Tibial nerve (tissue), 4 donors: Measurements from ENCODE around the gene ANGPTL7. TPM values are rescaled to one million over a fixed set of nuclear protein-coding genes. Genes with fewer than 3 reads are reported as not detected.
A peak's percentile ranks its signal among the peaks of the same experiment; 100 is the strongest.

ENCODE experiments used
- DNase-seq, 2 donors: peaks; one replicate each; pipeline ENCODE4 v3.0.0-alpha.2; 2019; ENCODE audit warnings: low spot score in 2 of 2
- H3K27ac ChIP-seq, 4 donors: fragments of 200-600 bp; sonication (generic) in 3 of 4; one replicate each; pipeline ENCODE4 v1.5.1; 2017 to 2019; ENCODE audit warnings: mild to moderate bottlenecking in 1 of 4
- H3K27me3 ChIP-seq, 2 donors: fragments of 200-600 bp; sonication (generic) in 1 of 2; one replicate each; pipeline versions ENCODE4 v1.5.1 to v1.6.0; 2017 to 2019
- H3K36me3 ChIP-seq, 3 donors: fragments of 200-600 bp; sonication (generic); one replicate each; pipeline ENCODE4 v1.5.1; 2018 to 2019
- H3K4me1 ChIP-seq, 4 donors: fragments of 200-600 bp; sonication (generic) in 3 of 4; one replicate each; pipeline ENCODE4 v1.5.1; 2017 to 2019
- H3K4me3 ChIP-seq, 4 donors: fragments of 200-600 bp; sonication (generic) in 3 of 4; one replicate each; pipeline ENCODE4 v1.5.1; 2017 to 2019; ENCODE audit warnings: mild to moderate bottlenecking in 1 of 4, moderate library complexity in 1 of 4
- H3K9me3 ChIP-seq, 4 donors: fragments of 200-600 bp; sonication (generic) in 3 of 4; one replicate each; pipeline ENCODE4 v1.5.1; 2017 to 2019
- CTCF ChIP-seq, 5 experiments: fragments of 200-600 bp in 3 of 5; fragments of 450-650 bp in 2 of 5; sonication (generic) in 3 of 5; IDR thresholded peaks; one replicate each; pipeline ENCODE4 v1.5.1; 2016 to 2019; ENCODE audit warnings: antibody characterized with exemption in 5 of 5, mild to moderate bottlenecking in 3 of 5, moderate library complexity in 2 of 5
- EP300 ChIP-seq, 2 donors: sonication (generic); formaldehyde crosslinking; IDR thresholded peaks; one replicate each; pipeline ENCODE4 v1.6.1; 2017; ENCODE audit warnings: antibody characterized with exemption in 2 of 2, mild to moderate bottlenecking in 1 of 2
- POLR2A ChIP-seq, 2 donors: fragments of 450-650 bp; IDR thresholded peaks; one replicate each; pipeline ENCODE4 v1.6.1; 2017; ENCODE audit warnings: antibody characterized with exemption in 2 of 2, mild to moderate bottlenecking in 2 of 2, moderate library complexity in 2 of 2
- WGBS, 2 donors: methylation state at CpG; one replicate each; pipeline ENCODE4 v1.1.5; 2018; 5-methylcytosine and 5-hydroxymethylcytosine counted together
- total RNA-seq, 4 donors: library from RNA; depleted of rRNA; stranded (reverse); fragments of >200 nt; gene quantifications; one replicate each; pipeline ENCODE4 v1.1.0, GENCODE V29; 2016

Gene ANGPTL7
- total RNA-seq, 4 donors from 2014 or later: 1,094 to 2,140 (median 1,213) TPM

- no peak overlapping the region for H3K27ac ChIP-seq
- no peaks in the 10 kb centered on the region for H3K9me3 ChIP-seq
- H3K27me3 ChIP-seq: no peaks in the 10 kb centered on the region
- TF ChIP-seq CTCF (IDR thresholded peaks at IDR 0.05) (no peak), EP300 (IDR thresholded peaks at IDR 0.05) (no peak), POLR2A (IDR thresholded peaks at IDR 0.05) (no peak)
- WGBS, 2 donors: 87 to 92% methylated on average over 2 of the region's 2 CpGs
- H3K4me1 ChIP-seq: peaks cover 0 to 13% (median 5%) of the 10 kb centered on the region in 4 donors
- peaks cover 0 to 13% (median 0%) of the 10 kb centered on the region in 3 donors for H3K36me3 ChIP-seq
- no peak for DNase-seq
- no peak overlapping the region for H3K4me3 ChIP-seq
These were observed 19.1 kb upstream of the ANGPTL7 start for GRCh38 chr1:11170102-11170501.

- 32 to 54% methylated on average over 7 of the region's 7 CpGs for WGBS, 2 donors
- H3K4me3 ChIP-seq: no peak overlapping the region
- DNase-seq: no peak
- H3K36me3 ChIP-seq: no peaks in the 10 kb centered on the region
- H3K27ac ChIP-seq: peak overlapping the region in 3 of 4 donors; percentile 41 to 76 (median 70)
- H3K27me3 ChIP-seq: no peaks in the 10 kb centered on the region
- no peaks in the 10 kb centered on the region for H3K9me3 ChIP-seq
- H3K4me1 ChIP-seq: peaks cover 0 to 53% (median 25%) of the 10 kb centered on the region in 4 donors
- TF ChIP-seq CTCF (IDR thresholded peaks at IDR 0.05): no peak
- peak in 1 of 2 donors; percentile 27 for TF ChIP-seq EP300 (IDR thresholded peaks at IDR 0.05)
These were observed 14.8 kb upstream of the ANGPTL7 start for GRCh38 chr1:11174261-11174942.

- no peak for TF ChIP-seq POLR2A (IDR thresholded peaks at IDR 0.05)
- no peak for TF ChIP-seq EP300 (IDR thresholded peaks at IDR 0.05)
- no peak overlapping the region for H3K4me3 ChIP-seq
- H3K36me3 ChIP-seq: no peaks in the 10 kb centered on the region
- peak overlapping the region in 3 of 4 donors; percentile 9 to 76 (median 70) for H3K27ac ChIP-seq
- no peak for DNase-seq
- WGBS, 2 donors: 91 to 92% methylated on average over 10 of the region's 10 CpGs
- peaks cover 0 to 64% (median 34%) of the 10 kb centered on the region in 4 donors for H3K4me1 ChIP-seq
- H3K27me3 ChIP-seq: no peaks in the 10 kb centered on the region
- H3K9me3 ChIP-seq: no peaks in the 10 kb centered on the region
These were observed 13.7 kb upstream of the ANGPTL7 start for GRCh38 chr1:11175461-11175860.

- Histone ChIP-seq H3K36me3 (peaks cover 0 to 5% (median 0%) of the 10 kb centered on the region in 3 donors), H3K4me1 (peaks cover 0 to 71% (median 37%) of the 10 kb centered on the region in 4 donors), H3K27me3 (no peaks in the 10 kb centered on the region), H3K27ac (peak overlapping the region in 3 of 4 donors; percentile 21 to 76 (median 70)), H3K4me3 (no peak overlapping the region), H3K9me3 (no peaks in the 10 kb centered on the region)
- TF ChIP-seq POLR2A (IDR thresholded peaks at IDR 0.05) (no peak), EP300 (IDR thresholded peaks at IDR 0.05) (no peak), CTCF (IDR thresholded peaks at IDR 0.05) (no peak)
- no peak for DNase-seq
- 56 to 59% methylated on average over 8 of the region's 11 CpGs for WGBS, 2 donors
These were observed 13.0 kb upstream of the ANGPTL7 start for GRCh38 chr1:11176081-11176706.

- Histone ChIP-seq H3K4me1 (peaks cover 0 to 86% (median 37%) of the 10 kb centered on the region in 4 donors), H3K27ac (peak overlapping the region in 3 of 4 donors; percentile 50 to 89 (median 70)), H3K4me3 (no peak overlapping the region), H3K36me3 (peaks cover 0 to 5% (median 0%) of the 10 kb centered on the region in 3 donors), H3K9me3 (no peaks in the 10 kb centered on the region), H3K27me3 (no peaks in the 10 kb centered on the region)
- no peak for TF ChIP-seq POLR2A (IDR thresholded peaks at IDR 0.05)
- TF ChIP-seq EP300 (IDR thresholded peaks at IDR 0.05): peak in 1 of 2 donors; percentile 30
- DNase-seq: no peak
- 29 to 36% methylated on average over 7 of the region's 7 CpGs for WGBS, 2 donors
These were observed 10.8 kb upstream of the ANGPTL7 start for GRCh38 chr1:11178021-11179015.
